ENCODE data around the gene HHIPL1. TPM values are rescaled to one million over a fixed set of nuclear protein-coding genes. Genes with fewer than 3 reads are reported as not detected.

The HHIPL1 gene
- total RNA-seq, 1 donor from 2014 or later, result not detected

DNA sequence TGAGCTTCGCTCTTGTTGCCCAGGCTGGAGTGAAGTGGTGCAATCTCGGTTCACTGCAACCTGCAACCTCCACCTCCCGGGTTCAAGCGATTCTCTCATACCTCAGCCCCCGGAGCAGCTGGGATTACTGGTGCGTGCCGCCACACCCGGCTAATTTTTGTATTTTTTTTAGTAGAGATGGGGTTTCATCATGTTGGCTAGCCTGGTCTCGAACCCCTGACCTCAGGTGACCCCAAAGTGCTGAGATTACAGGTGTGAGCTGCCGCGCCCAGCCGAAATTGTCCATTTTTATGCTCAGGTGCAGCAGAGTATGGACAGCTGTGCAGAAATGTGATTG is 20.0 kb downstream of the HHIPL1 start:
- DNase-seq, result no peak
- Mint-ChIP-seq H3K27me3 (peaks cover 27% of the 10 kb centered on the region), H3K27ac (no peak overlapping the region), H3K4me3 (no peak overlapping the region), H3K9me3 (no peaks in the 10 kb centered on the region), H3K36me3 (ENCODE audit: low read depth) (no peaks in the 10 kb centered on the region), H3K4me1 (peaks cover 1% of the 10 kb centered on the region)
- intact Hi-C loops (cut with micrococcal nuclease), result no loop called here

DNA sequence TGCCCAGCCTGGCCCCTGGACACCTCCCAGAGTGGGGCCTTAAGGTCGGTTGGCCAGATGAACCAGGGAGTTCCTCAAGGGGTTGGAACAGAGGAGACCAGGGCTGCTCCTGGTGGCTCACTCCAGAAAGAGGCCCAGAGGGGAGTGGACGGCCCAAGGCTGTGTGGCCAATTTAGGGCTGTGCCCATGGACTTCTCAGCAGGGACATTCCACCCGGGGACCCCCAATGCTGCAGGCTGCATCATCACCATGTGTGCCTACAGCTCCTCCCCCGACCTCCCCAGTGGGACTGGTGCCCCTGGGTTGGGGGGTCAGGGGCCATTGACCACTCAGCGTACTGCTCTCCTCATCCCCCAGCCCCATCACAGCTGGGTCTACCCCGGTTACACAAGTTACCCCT is 21.6 kb downstream of the HHIPL1 start:
- Mint-ChIP-seq H3K4me3 (no peak overlapping the region), H3K36me3 (ENCODE audit: low read depth) (no peaks in the 10 kb centered on the region), H3K27me3 (peaks cover 13% of the 10 kb centered on the region), H3K27ac (no peak overlapping the region), H3K9me3 (no peaks in the 10 kb centered on the region), H3K4me1 (no peaks in the 10 kb centered on the region)
- intact Hi-C loops (cut with micrococcal nuclease), result no loop called here
- no peak for DNase-seq

DNA sequence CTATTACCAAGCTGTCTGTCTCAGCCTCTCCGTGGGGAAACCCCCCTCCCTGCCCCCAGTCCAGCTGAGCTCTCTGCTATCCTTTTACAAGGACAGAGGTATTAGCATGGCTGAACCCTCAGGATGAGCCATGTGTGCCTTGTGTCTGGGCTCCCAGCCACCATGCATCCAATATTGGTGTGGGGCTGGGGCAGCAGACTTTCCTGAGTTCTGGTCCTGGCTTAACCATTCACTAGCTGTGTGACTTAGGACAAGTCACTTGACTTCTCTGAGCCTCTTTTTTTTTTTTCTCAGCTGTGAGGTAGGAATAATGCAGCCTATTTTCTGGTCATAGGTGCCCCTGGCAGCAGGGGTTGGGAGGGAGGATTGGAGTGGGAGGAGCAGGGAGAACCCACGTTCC is 22.1 kb downstream of the HHIPL1 start:
- H3K36me3 Mint-ChIP-seq (ENCODE audit: low read depth), result no peaks in the 10 kb centered on the region
- no peak for DNase-seq
- H3K4me1 Mint-ChIP-seq, result no peaks in the 10 kb centered on the region
- H3K4me3 Mint-ChIP-seq, result no peak overlapping the region
- intact Hi-C loops (cut with micrococcal nuclease), result no loop called here
- no peaks in the 10 kb centered on the region for H3K9me3 Mint-ChIP-seq
- H3K27ac Mint-ChIP-seq, result no peak overlapping the region
- H3K27me3 Mint-ChIP-seq, result peaks cover 8% of the 10 kb centered on the region

DNA sequence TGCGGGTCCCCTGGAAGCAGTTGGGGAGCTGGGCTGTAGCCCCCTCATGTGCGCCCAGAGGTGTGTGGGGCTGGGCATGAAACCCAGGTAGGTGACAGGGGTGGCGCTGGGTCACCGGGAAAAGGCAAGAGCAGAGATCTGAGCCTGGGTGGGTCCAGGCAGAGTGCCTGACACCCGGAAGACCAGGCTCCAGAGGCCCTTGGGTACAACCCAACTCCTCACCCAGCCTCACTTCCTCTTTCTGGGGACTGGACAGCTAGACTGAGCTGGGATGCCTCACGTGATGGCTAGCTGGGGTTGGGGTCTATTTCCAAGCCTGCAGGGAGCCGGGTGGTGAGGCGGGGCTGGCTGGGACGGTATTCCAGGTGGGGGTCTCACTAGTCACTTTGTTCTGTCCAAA is 22.9 kb downstream of the HHIPL1 start:
- no peak for DNase-seq
- intact Hi-C loops (cut with micrococcal nuclease), result no loop called here
- Mint-ChIP-seq H3K27me3 (peaks cover 4% of the 10 kb centered on the region), H3K36me3 (ENCODE audit: low read depth) (no peaks in the 10 kb centered on the region), H3K27ac (no peak overlapping the region), H3K4me3 (no peak overlapping the region), H3K9me3 (no peaks in the 10 kb centered on the region), H3K4me1 (peaks cover 4% of the 10 kb centered on the region)

DNA sequence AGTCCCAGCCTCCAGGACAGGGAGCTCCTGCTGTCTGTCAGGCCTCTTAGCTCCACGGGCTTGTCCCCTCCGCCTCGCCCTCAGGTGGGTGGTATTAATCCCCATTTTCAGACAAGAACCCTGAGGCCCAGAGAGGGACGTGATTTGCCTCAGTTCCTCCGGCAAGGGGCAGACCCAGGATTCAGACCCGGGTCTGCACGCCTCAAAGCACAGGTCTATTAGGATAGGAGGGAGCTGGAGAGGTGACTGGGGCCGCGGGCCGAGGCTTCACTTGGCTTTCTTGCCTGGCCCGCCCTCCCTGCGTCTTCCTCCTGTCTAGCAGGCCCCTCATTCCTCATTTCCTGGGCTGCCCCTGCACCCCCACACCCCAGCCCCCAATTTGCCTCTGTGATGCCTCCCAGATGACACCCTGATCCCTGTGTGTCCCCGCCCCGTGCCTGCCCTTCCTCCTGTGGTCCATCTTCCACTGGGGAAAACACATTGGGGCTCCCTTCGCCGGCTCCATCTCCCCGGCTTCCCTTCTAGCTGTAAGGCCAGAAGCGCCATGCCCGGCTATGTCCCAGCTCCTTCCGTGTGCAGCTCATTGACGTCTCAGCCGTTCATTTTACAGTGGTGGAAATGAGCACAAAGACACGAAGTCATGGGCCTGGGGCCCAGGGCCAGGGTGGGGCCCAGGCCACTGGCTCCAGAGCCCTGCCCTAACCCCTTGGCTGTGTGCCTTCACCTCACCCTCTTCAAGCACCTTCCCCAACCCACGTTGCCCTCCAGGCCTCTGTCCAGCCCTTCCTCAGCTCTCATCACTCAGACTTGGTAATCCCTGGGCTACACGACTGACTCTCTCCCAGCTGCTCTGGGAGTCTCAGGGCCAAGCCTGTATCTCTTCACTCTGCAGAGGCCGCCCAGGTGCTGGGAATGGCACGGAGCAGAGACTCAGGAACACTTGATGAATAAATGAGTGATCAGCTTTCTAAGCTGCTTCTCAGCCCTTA is 23.7 kb downstream of the HHIPL1 start:
- Mint-ChIP-seq H3K27ac (no peak overlapping the region), H3K4me3 (no peak overlapping the region), H3K36me3 (ENCODE audit: low read depth) (no peaks in the 10 kb centered on the region), H3K27me3 (peaks cover 3% of the 10 kb centered on the region), H3K4me1 (peaks cover 4% of the 10 kb centered on the region), H3K9me3 (no peaks in the 10 kb centered on the region)
- intact Hi-C loops (cut with micrococcal nuclease), result no loop called here
- no peak for DNase-seq

DNA sequence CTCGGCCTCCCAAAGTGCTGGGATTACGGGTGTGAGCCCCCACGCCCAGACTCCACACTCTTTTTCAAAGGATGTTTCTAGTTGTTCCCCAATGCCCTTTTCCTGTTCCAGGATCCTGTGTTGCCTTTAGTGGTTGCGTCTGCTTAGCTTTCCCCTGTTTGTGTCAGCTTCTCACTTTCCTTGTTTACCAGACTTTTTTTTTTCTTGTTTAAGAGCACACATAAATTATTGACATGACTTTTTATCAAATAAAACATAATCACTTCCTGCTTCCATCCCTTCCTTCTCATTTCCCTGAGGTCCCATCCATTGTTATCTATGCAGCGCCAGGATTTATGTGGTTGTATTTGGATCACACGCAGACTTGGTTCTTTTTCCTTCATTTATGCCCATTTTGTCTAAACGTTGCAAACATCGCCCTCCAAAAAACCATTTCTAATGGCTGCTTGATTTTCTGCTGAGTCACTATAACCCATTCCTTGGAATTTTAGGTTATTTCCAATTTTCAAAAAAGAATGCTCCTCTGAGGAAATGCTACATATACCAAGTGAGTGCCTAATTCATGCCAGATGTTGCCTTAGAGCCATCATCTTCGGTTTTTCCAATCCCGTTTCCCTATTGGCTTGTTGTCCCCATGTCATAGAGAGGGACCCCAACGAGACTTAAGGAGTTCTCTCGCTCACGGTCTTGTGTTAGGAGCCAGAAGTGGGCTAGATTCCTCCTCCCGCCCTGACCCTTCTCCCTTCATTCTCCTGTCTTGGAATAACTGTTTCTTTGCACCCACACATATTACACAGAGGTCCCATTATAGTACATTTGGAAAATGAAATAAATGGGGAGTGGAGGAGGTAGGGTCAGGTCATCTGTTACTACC is 25.7 kb downstream of the HHIPL1 start:
- H3K27ac Mint-ChIP-seq, result no peak overlapping the region
- peaks cover 3% of the 10 kb centered on the region for H3K27me3 Mint-ChIP-seq
- no peak overlapping the region for H3K4me3 Mint-ChIP-seq
- intact Hi-C loops (cut with micrococcal nuclease), result no loop called here
- no peaks in the 10 kb centered on the region for H3K36me3 Mint-ChIP-seq (ENCODE audit: low read depth)
- DNase-seq, result no peak
- H3K9me3 Mint-ChIP-seq, result no peaks in the 10 kb centered on the region
- peaks cover 4% of the 10 kb centered on the region for H3K4me1 Mint-ChIP-seq

DNA sequence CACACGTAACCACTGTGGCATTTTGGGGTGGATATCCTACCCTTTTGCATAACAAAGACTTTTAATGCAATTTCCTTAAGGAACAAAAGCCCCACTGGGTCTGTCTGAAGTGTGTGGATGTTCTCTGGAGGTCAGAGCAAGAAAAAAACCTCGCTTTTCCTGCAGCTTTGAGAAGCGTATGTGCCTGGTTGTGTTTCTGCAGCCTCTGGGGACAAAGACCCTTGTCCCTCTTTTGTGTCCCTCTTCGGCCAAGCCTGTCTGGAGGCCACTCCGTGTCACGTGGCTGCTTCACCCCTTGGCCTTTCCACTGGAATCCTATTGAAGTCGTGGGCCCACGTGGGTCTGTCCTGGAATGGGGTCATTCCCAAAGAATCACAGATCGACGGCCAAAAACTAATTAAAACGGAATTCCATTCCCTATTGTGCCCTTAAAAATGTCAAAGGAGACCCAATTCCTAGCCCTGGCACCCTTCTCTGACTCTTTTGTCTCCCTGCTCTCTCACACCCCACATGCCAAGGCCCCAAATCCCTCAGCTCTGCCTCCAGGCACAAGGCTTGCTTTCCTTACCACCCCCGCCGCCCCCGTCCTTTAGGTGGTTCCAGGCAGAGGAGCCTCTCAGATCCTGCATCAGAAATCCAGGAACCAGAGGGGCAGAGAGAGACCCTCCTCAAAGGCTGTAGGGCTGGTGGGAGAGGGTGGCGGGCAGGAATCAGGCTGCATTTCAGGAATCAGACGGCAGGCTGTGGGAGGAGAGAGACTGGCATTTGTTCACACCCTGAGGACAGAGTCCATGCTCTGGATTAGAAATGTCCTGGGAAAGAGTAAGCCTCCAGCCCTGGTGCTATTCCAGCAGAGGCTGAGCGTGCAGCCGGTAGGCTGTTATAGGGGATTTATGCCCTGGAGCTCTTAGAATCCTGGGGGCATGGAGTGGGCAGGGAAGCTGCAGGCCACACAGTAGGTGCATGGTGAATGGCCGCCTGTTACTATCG is 26.6 kb downstream of the HHIPL1 start:
- Mint-ChIP-seq H3K27me3 (peaks cover 3% of the 10 kb centered on the region), H3K9me3 (no peaks in the 10 kb centered on the region), H3K4me1 (peaks cover 4% of the 10 kb centered on the region), H3K36me3 (ENCODE audit: low read depth) (no peaks in the 10 kb centered on the region), H3K4me3 (no peak overlapping the region), H3K27ac (no peak overlapping the region)
- intact Hi-C loops (cut with micrococcal nuclease), result no loop called here
- DNase-seq, result no peak

DNA sequence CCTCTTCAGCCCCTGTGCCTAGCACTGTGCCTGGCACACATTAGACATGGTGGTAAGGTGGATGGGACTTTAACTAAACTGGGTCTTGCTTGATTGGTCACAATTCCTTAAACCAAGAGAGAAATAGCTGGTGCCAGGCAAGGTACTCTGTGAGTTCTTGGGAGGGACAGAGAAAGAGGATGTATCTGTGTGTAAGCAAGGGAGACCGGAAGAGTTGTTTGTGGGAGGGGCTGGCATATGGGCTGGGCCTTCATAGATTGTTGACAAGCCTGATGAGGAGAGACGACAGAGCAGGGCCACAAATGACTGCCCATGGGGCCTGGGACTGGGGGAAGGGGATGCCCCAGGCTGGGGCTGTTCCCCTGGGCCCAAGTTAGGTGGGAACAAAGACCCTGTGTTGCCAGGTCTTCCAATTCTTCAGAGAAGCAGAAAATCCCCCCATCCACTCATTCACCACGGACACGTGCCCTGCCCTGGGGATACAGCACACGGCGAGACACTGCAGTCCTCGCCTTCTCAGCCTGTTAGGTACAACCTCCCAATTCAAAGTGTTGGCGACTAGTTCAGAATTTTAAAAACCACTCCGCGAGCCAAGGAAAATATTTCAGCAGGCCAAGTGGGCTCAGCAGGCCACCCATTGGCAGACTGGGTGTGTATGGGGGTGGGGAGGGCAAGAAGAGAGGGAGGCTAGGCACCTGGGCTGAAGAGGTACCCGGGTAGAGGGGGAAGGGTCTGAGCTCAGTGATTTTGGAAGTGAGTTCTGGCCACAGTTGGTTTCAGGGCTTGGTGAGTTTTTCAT is 27.8 kb downstream of the HHIPL1 start:
- H3K27me3 Mint-ChIP-seq, result peaks cover 3% of the 10 kb centered on the region
- peak; percentile 79 for DNase-seq
- peaks cover 4% of the 10 kb centered on the region for H3K4me1 Mint-ChIP-seq
- intact Hi-C loops (cut with micrococcal nuclease), result no loop called here
- no peaks in the 10 kb centered on the region for H3K9me3 Mint-ChIP-seq
- peak overlapping the region; percentile 70 for H3K27ac Mint-ChIP-seq
- H3K4me3 Mint-ChIP-seq, result no peak overlapping the region
- H3K36me3 Mint-ChIP-seq (ENCODE audit: low read depth), result no peaks in the 10 kb centered on the region

DNA sequence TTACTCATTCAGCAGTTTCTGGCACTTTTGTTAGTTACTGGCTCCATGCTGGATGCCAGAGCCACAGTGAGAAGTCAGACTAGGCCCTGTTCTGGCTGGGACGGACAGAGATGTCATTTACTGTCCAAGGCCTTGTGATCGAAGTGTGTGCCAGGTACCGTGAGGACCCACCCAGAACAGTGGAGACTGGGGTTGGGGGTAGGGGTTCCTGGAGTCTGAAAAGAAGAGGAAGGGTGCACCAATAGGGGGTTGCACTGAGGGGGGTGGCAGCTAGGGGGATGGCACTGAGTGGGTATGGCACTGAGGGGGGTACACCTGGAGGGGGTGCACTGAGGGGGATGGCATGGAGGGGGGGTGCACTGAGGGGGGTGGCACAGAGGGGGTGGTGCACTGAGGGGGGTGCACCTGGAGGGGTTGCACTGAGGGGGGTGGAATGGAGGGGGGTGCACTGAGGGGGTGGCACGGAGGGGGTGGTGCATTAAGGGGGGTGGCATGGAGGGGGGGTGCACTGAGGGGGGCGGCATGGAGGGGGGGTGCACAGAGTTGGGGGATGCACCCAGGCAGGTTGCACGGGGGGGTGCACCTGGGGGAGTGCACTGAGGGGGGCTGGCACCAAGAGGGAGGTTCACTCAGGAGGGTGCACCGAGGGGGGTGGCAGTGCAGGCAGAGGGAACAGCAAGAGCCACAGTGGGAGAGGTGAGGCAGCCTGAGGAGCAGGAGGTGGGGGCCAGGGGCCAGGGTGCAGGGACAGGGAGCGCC is 28.6 kb downstream of the HHIPL1 start:
- intact Hi-C loops (cut with micrococcal nuclease), result no loop called here
- H3K27me3 Mint-ChIP-seq, result peaks cover 3% of the 10 kb centered on the region
- no peak overlapping the region for H3K27ac Mint-ChIP-seq
- no peak overlapping the region for H3K4me3 Mint-ChIP-seq
- H3K9me3 Mint-ChIP-seq, result no peaks in the 10 kb centered on the region
- H3K36me3 Mint-ChIP-seq (ENCODE audit: low read depth), result no peaks in the 10 kb centered on the region
- no peak for DNase-seq
- peaks cover 4% of the 10 kb centered on the region for H3K4me1 Mint-ChIP-seq

DNA sequence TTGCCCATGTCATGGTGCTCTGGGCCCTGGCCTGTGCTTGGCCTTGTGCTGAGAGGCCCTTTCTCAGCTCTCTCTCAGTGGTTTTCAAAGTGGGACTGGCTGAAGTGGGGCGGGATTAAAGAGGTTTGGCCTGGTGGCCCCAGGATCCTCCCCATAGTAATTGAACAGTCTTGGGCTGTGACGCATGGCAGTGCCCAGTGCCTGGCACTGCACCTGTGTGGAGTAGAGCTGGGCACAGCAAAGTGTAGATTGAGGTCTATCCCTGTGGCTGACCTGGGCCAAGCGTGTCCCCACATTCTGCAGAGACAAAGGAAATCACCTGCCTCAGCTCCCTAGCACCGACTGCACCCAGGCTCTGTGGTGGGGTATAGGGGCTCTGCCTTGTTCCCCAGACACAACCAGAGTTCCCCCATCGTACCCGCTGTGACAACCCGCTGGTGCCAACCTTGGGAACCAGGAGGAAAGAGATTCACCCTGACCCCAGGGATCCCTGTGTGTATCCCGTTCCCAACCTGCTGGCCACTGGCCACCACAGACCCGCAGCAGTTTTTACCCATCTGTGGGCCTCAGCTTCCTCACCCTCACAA is 29.2 kb downstream of the HHIPL1 start:
- Mint-ChIP-seq H3K27me3 (peaks cover 3% of the 10 kb centered on the region), H3K9me3 (no peaks in the 10 kb centered on the region), H3K4me1 (peaks cover 4% of the 10 kb centered on the region), H3K36me3 (ENCODE audit: low read depth) (no peaks in the 10 kb centered on the region), H3K27ac (no peak overlapping the region), H3K4me3 (no peak overlapping the region)
- intact Hi-C loops (cut with micrococcal nuclease), result no loop called here
- no peak for DNase-seq

DNA sequence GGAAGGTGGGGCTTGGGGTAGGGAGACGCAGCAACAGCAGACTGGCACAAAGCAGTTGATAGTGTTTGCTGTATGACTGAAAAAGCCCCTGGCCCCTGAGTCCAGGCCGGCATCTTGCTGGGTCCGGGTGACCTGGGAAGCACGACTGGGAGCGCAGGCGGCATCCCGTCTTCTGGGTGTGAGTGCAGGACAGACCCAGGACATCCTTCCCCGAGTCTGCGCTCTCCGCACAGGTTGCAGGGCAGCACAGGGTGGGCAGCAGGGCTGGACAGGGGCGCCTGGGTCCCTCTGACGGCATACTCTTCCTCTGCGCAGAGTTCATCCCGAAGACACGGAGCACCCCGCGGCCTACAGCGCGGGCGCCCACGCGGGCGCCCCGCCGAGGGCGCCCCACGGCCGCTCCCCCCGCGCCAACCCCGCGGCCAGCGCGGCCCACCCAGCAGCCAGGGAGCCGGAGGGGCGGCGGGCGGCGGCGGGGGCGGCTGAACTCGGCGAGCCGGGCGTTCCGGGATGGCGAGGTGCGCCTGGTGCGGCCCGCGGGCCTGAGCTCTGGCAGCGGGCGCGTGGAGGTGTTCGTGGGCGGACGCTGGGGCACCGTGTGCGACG is 29.9 kb downstream of the HHIPL1 start:
- H3K9me3 Mint-ChIP-seq, result no peaks in the 10 kb centered on the region
- peaks cover 4% of the 10 kb centered on the region for H3K4me1 Mint-ChIP-seq
- H3K27ac Mint-ChIP-seq, result no peak overlapping the region
- intact Hi-C loops (cut with micrococcal nuclease), result no loop called here
- no peak for DNase-seq
- no peaks in the 10 kb centered on the region for H3K36me3 Mint-ChIP-seq (ENCODE audit: low read depth)
- peaks cover 3% of the 10 kb centered on the region for H3K27me3 Mint-ChIP-seq
- no peak overlapping the region for H3K4me3 Mint-ChIP-seq

DNA sequence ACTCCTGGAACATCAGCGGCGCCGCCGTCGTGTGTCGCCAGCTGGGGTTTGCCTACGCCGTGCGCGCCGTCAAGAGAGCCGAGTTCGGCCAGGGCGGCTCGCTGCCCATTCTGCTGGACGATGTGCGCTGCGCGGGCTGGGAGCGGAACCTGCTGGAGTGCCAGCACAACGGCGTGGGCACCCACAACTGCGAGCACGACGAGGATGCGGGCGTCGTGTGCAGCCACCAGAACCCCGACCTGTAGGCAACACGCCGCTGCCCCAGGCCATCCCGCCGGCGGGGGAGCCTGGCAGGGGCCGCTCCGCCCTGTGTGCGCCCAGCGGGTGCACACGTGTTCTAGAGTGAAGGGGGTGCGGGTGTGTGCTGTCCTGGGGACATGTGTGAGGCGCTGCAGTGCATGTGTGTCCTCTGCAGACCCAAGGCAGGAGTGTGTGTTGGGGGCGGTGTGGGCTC is 30.5 kb downstream of the HHIPL1 start:
- Mint-ChIP-seq H3K27me3 (peaks cover 1% of the 10 kb centered on the region), H3K9me3 (no peaks in the 10 kb centered on the region), H3K27ac (no peak overlapping the region), H3K4me1 (peaks cover 4% of the 10 kb centered on the region), H3K36me3 (ENCODE audit: low read depth) (no peaks in the 10 kb centered on the region), H3K4me3 (no peak overlapping the region)
- DNase-seq, result no peak
- intact Hi-C loops (cut with micrococcal nuclease), result no loop called here
